Mucosa of descending colon (tissue), 3 donors: Measurements from ENCODE around the gene ISG15. TPM values are rescaled to one million over a fixed set of nuclear protein-coding genes. Genes with fewer than 3 reads are reported as not detected.
"Not testable (repeated sequence)": the region's sequence is repeated elsewhere in the genome, so short reads cannot be mapped to it uniquely, and the experiment has no call there.

Experiments
- ATAC-seq: fragments of 200-7000 bp; cut with Tn5 transposase; one replicate; pipeline ENCODE4 v1.9.1; 2020; ENCODE audit warnings: mild to moderate bottlenecking, moderate library complexity
- DNase-seq, 3 donors: peaks; one replicate each; pipeline ENCODE4 v3.0.0-alpha.2; 2020
- H3K36me3 ChIP-seq: fragments of 200-600 bp; one replicate; pipeline ENCODE4 v1.8.0; 2021; ENCODE audit warnings: low read depth, mild to moderate bottlenecking
- H3K4me1 ChIP-seq: fragments of 200-600 bp; one replicate; pipeline ENCODE4 v1.8.0; 2021; ENCODE audit warnings: low read depth, mild to moderate bottlenecking
- H3K4me3 ChIP-seq: fragments of 200-600 bp; one replicate; pipeline ENCODE4 v1.8.0; 2021; ENCODE audit warnings: mild to moderate bottlenecking
- H3K9me3 ChIP-seq: fragments of 200-600 bp; one replicate; pipeline ENCODE4 v1.8.0; 2021; ENCODE audit warnings: mild to moderate bottlenecking
- CTCF ChIP-seq: fragments of 200-600 bp; IDR thresholded peaks from one replicate; pipeline ENCODE4 v1.8.0; 2022; ENCODE audit warnings: antibody characterized with exemption, mild to moderate bottlenecking
- intact Hi-C, 2 donors: fragments of 100-400 bp; cut with DNase I in 1 of 2; cut with micrococcal nuclease in 1 of 2; formaldehyde crosslinking; loops; one replicate each; pipeline versions ENCODE4 v1.11.0 to v1.11.1; 2022; cut with DNase I, micrococcal nuclease
- total RNA-seq, 3 donors: library from RNA; stranded (reverse); fragmentation: NEBNext Ultra II Directional in 2 of 3; extraction: Animal tissue kit (Norgen Biotek cat#: 25700) in 2 of 3; gene quantifications; one replicate each; pipeline versions ENCODE4 v1.2.1 to v1.2.4, GENCODE V29; 2021 to 2023
- donor health status: DM: no; HTN: no; CAD: no; lungs with moderate emphysema.
- donor health status: DM: no; HTN: no; CAD: no.
- donor health status: DM: no; HTN: yes; CAD: no.

Gene ISG15
- total RNA-seq, 3 donors from 2014 or later: 37.5 to 41.7 (median 38.7) TPM

GRCh38 chr1:1054099-1054700, 40.9 kb downstream of the ISG15 start:
- H3K9me3 ChIP-seq: no peaks in the 10 kb centered on the region
- intact Hi-C loops: no loop called here
- no peak overlapping the region for H3K4me3 ChIP-seq
- DNase-seq: no peak
- no peak for TF ChIP-seq CTCF
- peaks cover 5% of the 10 kb centered on the region for H3K4me1 ChIP-seq
- no peak for ATAC-seq
- no peaks in the 10 kb centered on the region for H3K36me3 ChIP-seq

- Histone ChIP-seq H3K4me3 (no peak overlapping the region), H3K4me1 (peaks cover 10% of the 10 kb centered on the region), H3K36me3 (no peaks in the 10 kb centered on the region), H3K9me3 (no peaks in the 10 kb centered on the region)
- intact Hi-C loops: no loop called here
- DNase-seq (no peak), ATAC-seq (no peak)
- TF ChIP-seq CTCF: no peak
These were observed 41.7 kb downstream of the ISG15 start for GRCh38 chr1:1054971-1055370.

GRCh38 chr1:1055841-1056736, 42.8 kb downstream of the ISG15 start:
- H3K36me3 ChIP-seq: no peaks in the 10 kb centered on the region
- TF ChIP-seq CTCF: no peak
- intact Hi-C loops: no loop called here

GRCh38 chr1:1057769-1058087, 44.4 kb downstream of the ISG15 start:
- ATAC-seq, H3K4me3 ChIP-seq, H3K36me3 ChIP-seq, intact Hi-C loops, DNase-seq, H3K9me3 ChIP-seq: not testable (repeated sequence)
- H3K4me1 ChIP-seq: peaks cover 18% of the 10 kb centered on the region

More at GRCh38 chr1:1055841-1056736, 42.8 kb downstream of the ISG15 start:
- Histone ChIP-seq H3K9me3 (no peaks in the 10 kb centered on the region), H3K4me3 (no peak overlapping the region), H3K4me1 (peaks cover 15% of the 10 kb centered on the region)
- DNase-seq (no peak), ATAC-seq (no peak)

- Histone ChIP-seq H3K36me3 (no peaks in the 10 kb centered on the region), H3K4me3 (no peak overlapping the region), H3K9me3 (no peaks in the 10 kb centered on the region), H3K4me1 (peaks cover 18% of the 10 kb centered on the region)
- ATAC-seq (no peak), DNase-seq (no peak)
- intact Hi-C loops: no loop called here
- TF ChIP-seq CTCF: no peak
These were observed 45.0 kb downstream of the ISG15 start for GRCh38 chr1:1058088-1058905.
